H1 (cell line): ENCODE measurements around the gene TRIM65. TPM values are rescaled to one million over a fixed set of nuclear protein-coding genes. Genes with fewer than 3 reads are reported as not detected.

ENCODE experiments used
- CTCF ChIA-PET: fragments of 300-600 bp; sonication (Branson Sonifier 250); formaldehyde crosslinking; loops from one replicate; lab custom pipeline; 2021; ENCODE audit not compliant: partially characterized antibody; lab: Charles Lee
- POLR2A ChIA-PET: fragments of 300-600 bp; sonication (Branson Sonifier 250); formaldehyde crosslinking; loops from one replicate; lab custom pipeline; 2021; ENCODE audit warnings: inconsistent platforms; ENCODE audit not compliant: partially characterized antibody; lab: Charles Lee
- DNase-seq, 2 experiments: peaks; one replicate each; pipeline versions ENCODE4 v3.0.0 to v3.0.0-alpha.2; 2010 to 2022; ENCODE audit warnings: low spot score in 2 of 2, low read depth in 1 of 2, mixed read lengths in 1 of 2
- FAIRE-seq: peaks from 2 replicates; lab custom pipeline; 2011; peaks lifted over from hg19 to GRCh38; lab: Jason Lieb, UNC
- H2AFZ ChIP-seq: 2 replicates; pipeline ENCODE4 v1.8.1; 2012; ENCODE audit warnings: low read length, inconsistent platforms
- H2AK5ac ChIP-seq: 2 replicates; pipeline ENCODE4 v1.6.1; 2013; ENCODE audit warnings: low read depth, low read length
- H2BK120ac ChIP-seq: replicated peaks from 2 replicates; pipeline ENCODE3; 2013; ENCODE audit warnings: low read depth, low read length, inconsistent platforms
- H2BK12ac ChIP-seq: 2 replicates; pipeline ENCODE4 v1.6.1; 2013; ENCODE audit warnings: low read depth, low read length
- H2BK15ac ChIP-seq: 2 replicates; pipeline ENCODE4 v1.6.1; 2013; ENCODE audit warnings: low read length
- H2BK20ac ChIP-seq: 2 replicates; pipeline ENCODE4 v1.6.1; 2013; ENCODE audit warnings: low read length
- H2BK5ac ChIP-seq: 2 replicates; pipeline ENCODE4 v1.6.1; 2013; ENCODE audit warnings: low read depth, low read length
- H3K14ac ChIP-seq: 2 replicates; pipeline ENCODE4 v1.6.1; 2013; ENCODE audit warnings: inconsistent platforms; ENCODE audit not compliant: insufficient read length
- H3K18ac ChIP-seq: 2 replicates; pipeline ENCODE4 v1.6.1; 2013; ENCODE audit warnings: low read length; ENCODE audit errors: extremely low read depth
- H3K23ac ChIP-seq: 2 replicates; pipeline ENCODE4 v1.6.1; 2013; ENCODE audit warnings: inconsistent platforms; ENCODE audit not compliant: insufficient read length
- H3K23me2 ChIP-seq: 2 replicates; pipeline ENCODE4 v1.6.1; 2013; ENCODE audit warnings: low read depth, low read length
- H3K27ac ChIP-seq: 2 replicates; pipeline ENCODE4 v1.6.1; 2011; ENCODE audit warnings: low read depth, low read length, inconsistent platforms
- H3K27me3 ChIP-seq, 4 experiments: replicated peaks in 1 of 4; 1 replicate in 1 of 4; 2 replicates in 3 of 4; pipeline versions ENCODE4 v1.6.1 to v1.8.1; 2011 to 2013; ENCODE audit warnings: low read length in 3 of 4, mild to moderate bottlenecking in 3 of 4, inconsistent platforms in 2 of 4, mixed read lengths in 2 of 4, moderate library complexity in 1 of 4; ENCODE audit not compliant: control insufficient read depth in 3 of 4, insufficient read depth in 3 of 4; ENCODE audit errors: extremely low read depth in 1 of 4
- H3K36me3 ChIP-seq, 4 experiments: 2 replicates each; pipeline versions ENCODE4 v1.6.1 to v1.8.1; 2011 to 2013; ENCODE audit warnings: mild to moderate bottlenecking in 4 of 4, low read length in 3 of 4, moderate library complexity in 2 of 4, control low read depth in 1 of 4, inconsistent platforms in 1 of 4; ENCODE audit not compliant: insufficient read depth in 4 of 4, control insufficient read depth in 2 of 4
- H3K4ac ChIP-seq: replicated peaks from 2 replicates; pipeline ENCODE3; 2013; ENCODE audit warnings: low read length, low read depth, mixed read lengths, inconsistent platforms; ENCODE audit not compliant: insufficient read length
- H3K4me1 ChIP-seq, 4 experiments: replicated peaks in 1 of 4; 1 replicate in 1 of 4; 2 replicates in 3 of 4; pipeline versions ENCODE4 v1.6.1 to v1.8.1; 2011 to 2013; ENCODE audit warnings: low read length in 3 of 4, inconsistent platforms in 2 of 4, mixed read lengths in 1 of 4; ENCODE audit not compliant: insufficient read depth in 4 of 4, control insufficient read depth in 3 of 4
- H3K4me2 ChIP-seq, 2 experiments: 2 replicates each; pipeline versions ENCODE4 v1.6.1 to v1.8.1; 2011 to 2013; ENCODE audit warnings: low read depth in 2 of 2, low read length in 2 of 2, control low read depth in 1 of 2, inconsistent platforms in 1 of 2, mild to moderate bottlenecking in 1 of 2; ENCODE audit not compliant: insufficient read depth in 1 of 2
- H3K4me3 ChIP-seq, 4 experiments: fragments of 200-600, 300-600 bp in 1 of 4; sonication (generic), shearing (Covaris generic), sonication (Bioruptor Twin) in 1 of 4; 2 replicates each; pipeline versions ENCODE4 v1.5.1 to v1.8.1; 2011 to 2016; ENCODE audit warnings: low read length in 4 of 4, low read depth in 3 of 4, control low read depth in 2 of 4, inconsistent platforms in 2 of 4, mild to moderate bottlenecking in 2 of 4, mixed read lengths in 1 of 4, moderate library complexity in 1 of 4; ENCODE audit not compliant: insufficient read depth in 2 of 4; ENCODE audit errors: extremely low read depth in 1 of 4
- H3K56ac ChIP-seq: replicated peaks from 2 replicates; pipeline ENCODE3; 2013; ENCODE audit warnings: low read depth, mild to moderate bottlenecking, mixed read lengths, low read length, inconsistent platforms; ENCODE audit not compliant: insufficient read length
- H3K79me1 ChIP-seq: 2 replicates; pipeline ENCODE4 v1.6.1; 2013; ENCODE audit warnings: low read depth, low read length, control low read depth
- H3K79me2 ChIP-seq, 2 experiments: 2 replicates each; pipeline versions ENCODE4 v1.6.1 to v1.8.1; 2012 to 2013; ENCODE audit warnings: low read length in 2 of 2, mild to moderate bottlenecking in 2 of 2, inconsistent platforms in 1 of 2; ENCODE audit not compliant: insufficient read depth in 2 of 2, control insufficient read depth in 1 of 2
- H3K9ac ChIP-seq, 4 experiments: replicated peaks in 1 of 4; 1 replicate in 1 of 4; 2 replicates in 3 of 4; pipeline versions ENCODE4 v1.6.1 to v1.8.1; 2011 to 2013; ENCODE audit warnings: low read depth in 3 of 4, low read length in 3 of 4, control low read depth in 2 of 4, mild to moderate bottlenecking in 2 of 4, moderate library complexity in 2 of 4, inconsistent platforms in 1 of 4; ENCODE audit errors: extremely low read depth in 1 of 4
- H3K9me3 ChIP-seq, 2 experiments: 2 replicates each; pipeline versions ENCODE4 v1.6.1 to v1.8.1; 2012 to 2013; ENCODE audit warnings: mild to moderate bottlenecking in 2 of 2, moderate library complexity in 2 of 2, control low read depth in 1 of 2, inconsistent platforms in 1 of 2, low read depth in 1 of 2, low read length in 1 of 2, mixed read lengths in 1 of 2; ENCODE audit not compliant: insufficient read depth in 2 of 2
- H4K20me1 ChIP-seq, 2 experiments: replicated peaks in 1 of 2; 2 replicates each; pipeline versions ENCODE3 to v1.8.1; 2011 to 2013; ENCODE audit warnings: inconsistent platforms in 2 of 2, low read length in 2 of 2, mild to moderate bottlenecking in 1 of 2; ENCODE audit not compliant: insufficient read depth in 2 of 2, control insufficient read depth in 1 of 2
- H4K5ac ChIP-seq: 2 replicates; pipeline ENCODE4 v1.6.1; 2013; ENCODE audit warnings: low read length, low read depth, mixed read lengths, inconsistent platforms; ENCODE audit not compliant: insufficient read length
- H4K8ac ChIP-seq: 2 replicates; pipeline ENCODE4 v1.8.0; 2013; ENCODE audit warnings: mild to moderate bottlenecking, moderate library complexity, low read length, inconsistent platforms; ENCODE audit not compliant: insufficient read depth; ENCODE audit errors: extremely low read depth
- H4K91ac ChIP-seq: replicated peaks from 2 replicates; pipeline ENCODE3; 2013; ENCODE audit warnings: low read length, mixed read lengths, inconsistent platforms; ENCODE audit not compliant: insufficient read length
- ASH2L ChIP-seq: fragments of 200-600, 300-600 bp; sonication (generic); IDR thresholded peaks from one replicate; pipeline ENCODE4 v1.7.1; 2017; ENCODE audit warnings: low read length
- HDAC2 ChIP-seq, 2 experiments: fragments of 300-600 bp in 1 of 2; sonication (generic) in 1 of 2; IDR thresholded peaks; 2 replicates each; pipeline ENCODE4 v1.6.1; 2011 to 2012; ENCODE audit warnings: low read depth in 2 of 2, low read length in 2 of 2, mild to moderate bottlenecking in 2 of 2, moderate library complexity in 2 of 2, borderline replicate concordance in 1 of 2, inconsistent platforms in 1 of 2
- NRF1 ChIP-seq: IDR thresholded peaks from 2 replicates; pipeline ENCODE4 v1.6.1; 2011; ENCODE audit warnings: mild to moderate bottlenecking, low read depth, low read length, improper control_type of control experiment
- POLR2A ChIP-seq, 2 experiments: IDR thresholded peaks; 1 replicate in 1 of 2; 2 replicates in 1 of 2; pipeline ENCODE4 v1.6.1; 2011; ENCODE audit warnings: low read depth in 2 of 2, low read length in 2 of 2, mild to moderate bottlenecking in 2 of 2; ENCODE audit errors: control extremely low read depth in 1 of 2
- RXRA ChIP-seq: IDR thresholded peaks from 2 replicates; pipeline ENCODE4 v1.6.1; 2011; ENCODE audit warnings: low read depth, mild to moderate bottlenecking, low read length, moderate library complexity; ENCODE audit not compliant: insufficient read depth
- USF2 ChIP-seq: IDR thresholded peaks from 2 replicates; pipeline ENCODE4 v1.6.1; 2011; ENCODE audit warnings: low read length, improper control_type of control experiment
- WGBS, 2 experiments: shearing (Covaris generic) in 1 of 2; methylation state at CpG; one replicate each; pipeline versions ENCODE4 v1.1.6 to v1.1.7; 2013 to 2015; ENCODE audit warnings: low lambda C conversion rate in 2 of 2, mixed read lengths in 2 of 2, inconsistent platforms in 1 of 2, low coverage in 1 of 2, missing lambda C conversion rate in 1 of 2; ENCODE audit not compliant: insufficient replicate concordance in 2 of 2, insufficient coverage in 1 of 2, insufficient read length in 1 of 2; ENCODE audit errors: extremely low coverage in 1 of 2, missing lambda C conversion rate in 1 of 2; 5-methylcytosine and 5-hydroxymethylcytosine counted together
- polyA plus RNA-seq, 7 experiments: library from polyadenylated mRNA; depleted of rRNA in 3 of 7; stranded (reverse) in 5 of 7; unstranded in 2 of 7; fragments of >200 nt in 5 of 7; fragments of 200-250 nt in 2 of 7; gene quantifications; 1 replicate in 5 of 7; 2 replicates in 1 of 7; 4 replicates in 1 of 7; pipeline versions ENCODE4 v1.2.1 to v1.2.3, GENCODE V29; 2011 to 2013; ENCODE audit warnings: missing spikeins in 2 of 7, mixed read lengths in 2 of 7
- total RNA-seq: library from RNA; stranded (reverse); fragmentation: NEBNext Ultra II Directional; extraction: Animal tissue kit (Norgen Biotek cat#: 25700); gene quantifications from 2 replicates; pipeline ENCODE4 v1.2.1, GENCODE V29; 2021

Gene TRIM65
- total and polyA plus RNA-seq, 2 of the 8 experiments (the other 6 are each of a cell fraction or from before 2014, with no cell fraction given) = 21.2 to 48.6 TPM

- H3K79me2 ChIP-seq = no peaks in the 10 kb centered on the region
- FAIRE-seq = no peak
- 93% methylated on average over 18 of the region's 18 CpGs; no CpG with 5 or more reads in 1 of the 2 experiments for WGBS, 2 experiments
Observed at GRCh38 chr17:75922173-75922961, 25.6 kb upstream of the TRIM65 start.

More at GRCh38 chr17:75922173-75922961, 25.6 kb upstream of the TRIM65 start:
- no peak overlapping the region for H2AK5ac ChIP-seq
- H3K9ac ChIP-seq = no peak overlapping the region
- TF ChIP-seq ASH2L (no peak), HDAC2 (IDR thresholded peaks at IDR 0.05; ENCODE audit: borderline replicate concordance in 1 of 2, low read depth in 2 of 2, low read length in 2 of 2) (no peak), NRF1 (no peak), USF2 (no peak), RXRA (no peak), POLR2A (IDR thresholded peaks at IDR 0.05; ENCODE audit: control extremely low read depth in 1 of 2, low read depth in 2 of 2, low read length in 2 of 2) (no peak)
- no peak overlapping the region for H4K5ac ChIP-seq
- H2BK12ac ChIP-seq = no peak overlapping the region
- no peak overlapping the region for H3K4me3 ChIP-seq
- H2BK120ac ChIP-seq = no peak overlapping the region
- H3K36me3 ChIP-seq = peaks cover 0 to 8% (median 6%) of the 10 kb centered on the region in 4 experiments; a peak in 3 of 8 replicates
- H3K27me3 ChIP-seq = no peaks in the 10 kb centered on the region
- H3K4me2 ChIP-seq = no peak overlapping the region
- ChIA-PET POLR2A (interaction anchor here (0.6 to 2.1 kb wide), 2 partner anchors 18 to 864 kb away, joined by 3 to 8 read pairs; partner anchors contain the start of gene MRPL38), CTCF (interaction anchor here (0.8 to 51.3 kb wide), 7 partner anchors 9 to 86 kb away, joined by 3 to 885 read pairs (median 4); partner anchors contain the start of genes CDK3 and MRPL38)
- no peaks in the 10 kb centered on the region for H3K9me3 ChIP-seq
- no peak overlapping the region for H3K14ac ChIP-seq
- no peak overlapping the region for H3K27ac ChIP-seq
- H3K4ac ChIP-seq = no peak overlapping the region
- no peak for DNase-seq
- H3K56ac ChIP-seq = no peak overlapping the region
- H3K4me1 ChIP-seq = no peaks in the 10 kb centered on the region
- no peak overlapping the region for H2AFZ ChIP-seq
- H3K23ac ChIP-seq = no peak overlapping the region
- no peaks in the 10 kb centered on the region for H3K23me2 ChIP-seq
- no peak overlapping the region; the same call in 1 of the 2 replicates for H2BK5ac ChIP-seq
- no peak overlapping the region for H4K8ac ChIP-seq
- no peaks in the 10 kb centered on the region for H4K20me1 ChIP-seq
- H3K18ac ChIP-seq = no peak overlapping the region
- no peak overlapping the region for H2BK15ac ChIP-seq
- H2BK20ac ChIP-seq = no peak overlapping the region
- no peaks in the 10 kb centered on the region for H3K79me1 ChIP-seq
- no peak overlapping the region for H4K91ac ChIP-seq
